Measurements from ENCODE around the gene CNPY3.

The CNPY3 gene

DNA sequence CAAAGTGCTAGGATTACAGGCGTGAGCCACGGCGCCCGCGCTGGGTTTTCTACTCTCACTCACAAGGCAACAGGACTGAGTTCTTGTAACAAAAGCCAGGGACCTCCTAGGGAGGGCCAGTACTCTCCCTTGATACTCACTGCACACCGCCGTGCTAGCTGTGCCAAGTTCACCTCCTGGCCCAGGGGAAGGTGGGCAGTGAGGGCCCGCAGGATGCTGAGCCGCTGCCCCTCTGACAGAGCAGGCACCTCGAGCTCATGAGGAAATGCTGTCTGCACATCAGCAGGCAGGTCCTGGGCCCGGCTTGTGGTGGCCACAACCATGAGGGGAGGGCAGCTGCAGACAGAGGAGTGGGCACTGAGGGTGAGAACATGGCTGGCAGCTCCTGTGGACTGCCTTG lies 37.9 kb downstream of the CNPY3 start:
- TF ChIP-seq GATA2 (IDR thresholded peaks at IDR 0.05; ENCODE audit: low read depth, low read length) (no peak), GATA3 (IDR thresholded peaks at IDR 0.05; ENCODE audit: low read depth, low read length) (no peak)

DNA sequence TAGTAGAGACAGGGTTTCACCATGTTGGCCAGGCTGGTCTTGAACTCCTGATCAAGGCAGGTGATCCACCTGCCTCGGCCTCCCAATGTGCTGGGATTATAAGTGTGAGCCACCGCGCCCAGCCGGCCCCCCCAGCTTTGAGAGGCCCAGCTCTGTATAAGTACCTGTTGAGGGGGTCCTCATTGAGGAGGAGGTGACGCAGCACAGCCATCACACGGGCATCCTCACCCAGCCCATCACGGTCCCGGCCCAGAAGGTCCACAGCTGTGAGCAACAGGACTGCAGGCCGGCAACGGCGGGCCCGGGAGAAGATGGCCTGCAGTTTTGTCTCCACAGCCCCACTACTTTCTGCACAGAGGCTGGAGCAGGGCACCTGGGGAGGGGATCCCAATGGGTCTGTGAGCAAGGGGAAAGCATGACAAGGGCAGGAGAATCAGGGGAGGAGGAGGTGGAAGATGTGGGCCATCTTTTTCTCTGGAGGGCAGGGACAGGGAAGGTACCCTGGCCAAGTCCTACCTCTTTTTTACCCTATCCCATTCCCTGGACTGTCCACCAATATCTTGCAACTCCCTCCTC lies 38.9 kb downstream of the CNPY3 start:
- TF ChIP-seq GATA2 (IDR thresholded peaks at IDR 0.05; ENCODE audit: low read depth, low read length) (no peak), GATA3 (IDR thresholded peaks at IDR 0.05; ENCODE audit: low read depth, low read length) (no peak)

DNA sequence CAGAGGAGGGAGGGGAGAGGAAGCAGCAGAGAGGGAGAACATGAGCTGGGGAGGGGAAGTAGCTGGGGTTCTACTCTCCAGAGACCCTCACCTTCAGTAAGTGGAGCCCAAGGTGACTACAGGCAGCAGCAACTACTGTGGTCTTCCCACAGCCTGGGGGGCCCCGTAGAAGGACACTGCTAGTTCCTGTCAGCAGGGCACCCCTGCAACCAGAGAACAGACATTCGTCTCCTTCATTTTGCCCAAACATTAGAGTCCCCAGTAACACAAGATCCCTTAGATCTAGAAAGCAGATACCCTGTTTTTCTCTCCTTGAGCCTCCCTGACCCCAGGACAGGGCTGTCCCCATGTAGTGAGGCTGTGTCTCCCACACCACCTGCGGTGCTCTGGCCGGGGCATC lies 39.5 kb downstream of the CNPY3 start:
- TF ChIP-seq GATA3 (IDR thresholded peaks at IDR 0.05; ENCODE audit: low read depth, low read length) (no peak), GATA2 (IDR thresholded peaks at IDR 0.05; ENCODE audit: low read depth, low read length) (no peak)

DNA sequence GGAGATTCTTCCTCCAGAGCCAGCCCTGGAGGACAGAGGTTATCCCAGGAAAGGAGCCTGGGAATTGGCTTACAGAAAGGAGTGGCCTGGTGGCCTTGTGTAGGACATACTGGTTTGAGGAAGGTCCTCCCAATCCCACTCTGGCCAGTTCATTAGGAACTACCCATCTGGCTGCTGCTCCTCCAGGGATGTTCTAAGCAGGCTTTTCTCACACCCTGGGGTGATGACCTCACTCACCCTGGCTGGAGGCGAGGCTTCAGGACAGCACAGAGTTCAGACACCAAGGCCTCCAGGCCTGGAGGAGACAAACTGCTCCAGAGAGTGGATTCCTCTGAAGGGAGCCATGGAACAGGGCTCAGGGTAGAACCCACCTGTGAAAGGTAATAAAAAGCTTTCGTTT lies 40.2 kb downstream of the CNPY3 start:
- TF ChIP-seq GATA2 (IDR thresholded peaks at IDR 0.05; ENCODE audit: low read depth, low read length): no peak
- TF ChIP-seq GATA3 (IDR thresholded peaks at IDR 0.05; ENCODE audit: low read depth, low read length): no peak

GRCh38 chr6:42969934-42970333 lies 40.7 kb downstream of the CNPY3 start:
- TF ChIP-seq GATA2 (IDR thresholded peaks at IDR 0.05; ENCODE audit: low read depth, low read length) (no peak), GATA3 (IDR thresholded peaks at IDR 0.05; ENCODE audit: low read depth, low read length) (no peak)

- no peak for TF ChIP-seq GATA3 (IDR thresholded peaks at IDR 0.05; ENCODE audit: low read depth, low read length)
- no peak for TF ChIP-seq GATA2 (IDR thresholded peaks at IDR 0.05; ENCODE audit: low read depth, low read length)
These were observed 41.8 kb downstream of the CNPY3 start for GRCh38 chr6:42970871-42971612.

DNA sequence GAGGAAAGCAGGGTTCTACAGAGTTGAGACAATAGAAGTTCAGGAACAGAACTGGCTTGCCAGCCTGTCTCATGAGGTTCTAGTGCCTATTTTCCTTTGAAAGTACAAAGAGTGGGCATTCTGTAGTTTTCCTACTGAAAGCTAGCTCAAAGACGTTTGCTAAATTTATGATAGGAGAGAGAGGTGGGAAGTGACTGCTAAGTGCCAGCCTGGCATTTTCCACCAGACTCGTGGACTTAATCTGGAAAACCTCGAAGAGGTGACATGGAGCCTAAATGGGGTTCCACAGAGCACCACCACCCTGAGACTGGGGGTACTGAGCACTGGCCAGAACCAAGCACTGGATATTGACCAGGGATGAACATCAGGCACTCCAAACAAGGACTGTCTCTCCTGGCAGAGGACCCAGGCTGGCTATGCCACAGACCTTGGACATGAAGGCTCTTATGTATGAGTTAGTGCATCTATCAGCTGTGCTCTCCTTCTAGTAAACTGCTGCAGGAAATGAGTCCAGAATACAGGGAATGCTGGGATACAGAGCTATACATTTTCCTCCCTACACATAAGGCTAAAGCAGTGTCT lies 42.6 kb downstream of the CNPY3 start:
- TF ChIP-seq GATA2 (IDR thresholded peaks at IDR 0.05; ENCODE audit: low read depth, low read length) (no peak), GATA3 (IDR thresholded peaks at IDR 0.05; ENCODE audit: low read depth, low read length) (no peak)

DNA sequence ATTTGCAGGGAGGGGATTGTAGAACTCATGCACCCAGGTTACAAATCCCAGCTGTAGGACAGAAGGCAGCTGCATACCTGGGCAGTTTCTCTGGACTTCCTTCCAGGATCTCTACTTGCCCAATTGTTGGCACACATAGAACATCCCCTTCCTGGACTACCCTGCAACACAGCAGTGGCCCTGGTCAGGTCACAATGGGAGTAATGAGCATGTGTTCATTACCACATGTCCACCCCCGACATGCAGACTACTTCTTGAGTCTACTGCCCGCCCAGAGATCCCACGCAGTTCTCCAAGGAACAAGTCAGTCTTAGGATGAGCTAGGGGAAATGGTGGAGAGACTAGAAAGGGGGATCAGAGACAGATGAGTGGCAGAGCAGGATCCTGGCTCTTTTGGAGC lies 44.6 kb downstream of the CNPY3 start:
- TF ChIP-seq GATA3 (IDR thresholded peaks at IDR 0.05; ENCODE audit: low read depth, low read length) (no peak), GATA2 (IDR thresholded peaks at IDR 0.05; ENCODE audit: low read depth, low read length) (no peak)

- TF ChIP-seq GATA2 (IDR thresholded peaks at IDR 0.05; ENCODE audit: low read depth, low read length) (no peak), GATA3 (IDR thresholded peaks at IDR 0.05; ENCODE audit: low read depth, low read length) (no peak)
These were observed 45.7 kb downstream of the CNPY3 start for GRCh38 chr6:42974919-42975505.

DNA sequence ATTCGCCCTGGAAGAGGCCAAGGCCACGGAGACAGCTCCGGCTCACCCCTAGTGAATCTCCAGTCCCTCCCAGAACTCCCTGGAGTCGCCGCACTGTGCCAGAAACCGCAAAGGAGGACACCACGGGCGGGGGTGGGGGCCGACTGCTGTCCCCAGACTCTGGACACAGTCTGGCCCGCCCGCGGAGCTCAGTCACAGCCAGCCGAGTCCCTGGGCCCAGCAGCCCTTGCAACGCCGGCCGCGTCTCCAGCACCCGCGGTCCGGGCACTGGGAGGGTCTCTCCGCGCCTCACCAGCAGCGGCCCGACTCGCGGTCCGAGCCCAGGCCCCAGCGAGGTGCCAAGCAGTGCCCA lies 49.2 kb downstream of the CNPY3 start:
- TF ChIP-seq GATA3 (IDR thresholded peaks at IDR 0.05; ENCODE audit: low read depth, low read length): no peak
- TF ChIP-seq GATA2 (IDR thresholded peaks at IDR 0.05; ENCODE audit: low read depth, low read length): no peak

- TF ChIP-seq GATA2 (IDR thresholded peaks at IDR 0.05; ENCODE audit: low read depth, low read length) (no peak), GATA3 (IDR thresholded peaks at IDR 0.05; ENCODE audit: low read depth, low read length) (no peak)
These were observed 49.7 kb downstream of the CNPY3 start, which contains the start of gene PEX6 for GRCh38 chr6:42978839-42979522. TSS of gene PEX6 (minus strand) at chr6:42979181. CDS start at chr6:42979150, 31 bp downstream.

- no peak for TF ChIP-seq GATA3 (IDR thresholded peaks at IDR 0.05; ENCODE audit: low read depth, low read length)
- no peak for TF ChIP-seq GATA2 (IDR thresholded peaks at IDR 0.05; ENCODE audit: low read depth, low read length)
These were observed 50.4 kb downstream of the CNPY3 start for GRCh38 chr6:42979523-42980177.

- TF ChIP-seq GATA3 (IDR thresholded peaks at IDR 0.05; ENCODE audit: low read depth, low read length): no peak
These were observed 52.6 kb downstream of the CNPY3 start for GRCh38 chr6:42981836-42982235.

Data from SH-SY5Y (cell line).